Midbrain (tissue), 1 donor: ENCODE data around the gene SLC39A5.

ENCODE experiments used
- DNase-seq: peaks from one replicate; lab custom pipeline; 2025; lab: John Stamatoyannopoulos, UW

Gene SLC39A5

GRCh38 chr12:56213878-56214277 lies 16.0 kb upstream of the SLC39A5 start:
- no peak for DNase-seq

GRCh38 chr12:56216461-56216860 lies 13.4 kb upstream of the SLC39A5 start:
- no peak for DNase-seq

GRCh38 chr12:56219840-56220239 lies 10.0 kb upstream of the SLC39A5 start:
- DNase-seq = no peak

GRCh38 chr12:56220611-56221231 lies 9.1 kb upstream of the SLC39A5 start:
- DNase-seq = peak; percentile 17

GRCh38 chr12:56221232-56221756 lies 8.6 kb upstream of the SLC39A5 start:
- peak; percentile 28 for DNase-seq

- peak; percentile 96 for DNase-seq
Measured at GRCh38 chr12:56221757-56222530, 7.9 kb upstream of the SLC39A5 start, which contains the start of gene RNF41. RNF41 (minus strand) TSS chr12:56221922; CDS start chr12:56214047, 7,875 bp downstream.

GRCh38 chr12:56222531-56222895 lies 7.3 kb upstream of the SLC39A5 start:
- no peak for DNase-seq

GRCh38 chr12:56223571-56224101 lies 6.2 kb upstream of the SLC39A5 start:
- DNase-seq = no peak

GRCh38 chr12:56224102-56224701 lies 5.6 kb upstream of the SLC39A5 start, which contains the start of gene NABP2:
NABP2 (plus strand) TSS chr12:56224342; CDS start chr12:56224857, 515 bp downstream.
- DNase-seq = peak; percentile 98

GRCh38 chr12:56224954-56225353 lies 4.9 kb upstream of the SLC39A5 start:
- DNase-seq = no peak

GRCh38 chr12:56229082-56229481 lies 769 bp upstream of the SLC39A5 start:
- no peak for DNase-seq

GRCh38 chr12:56230432-56231183 lies 757 bp downstream of the SLC39A5 start:
- DNase-seq = no peak

GRCh38 chr12:56231184-56231582 lies 1.3 kb downstream of the SLC39A5 start:
- no peak for DNase-seq

GRCh38 chr12:56234746-56235436 lies 5.0 kb downstream of the SLC39A5 start:
- DNase-seq = no peak

GRCh38 chr12:56236091-56236490 lies 6.2 kb downstream of the SLC39A5 start:
- DNase-seq = no peak

- no peak for DNase-seq
Measured at GRCh38 chr12:56236985-56237384, 7.1 kb downstream of the SLC39A5 start.

GRCh38 chr12:56237552-56237951 lies 7.7 kb downstream of the SLC39A5 start:
- DNase-seq = no peak

GRCh38 chr12:56241424-56242303 lies 11.8 kb downstream of the SLC39A5 start:
- DNase-seq = no peak

- no peak for DNase-seq
Measured at GRCh38 chr12:56242986-56243385, 13.1 kb downstream of the SLC39A5 start.

GRCh38 chr12:56243731-56244181 lies 13.9 kb downstream of the SLC39A5 start:
- DNase-seq = no peak
